ENCODE measurements around the gene TGFBR3L. TPM values are rescaled to one million over a fixed set of nuclear protein-coding genes. Genes with fewer than 3 reads are reported as not detected.

Gene TGFBR3L
- total and polyA plus RNA-seq, 12 donors: 0.23 to 7.0 (median 1.2) TPM; not detected in 3

GRCh38 chr19:7922836-7923195 is 8.2 kb downstream of the TGFBR3L start:
- H3K36me3 ChIP-seq (replicated peaks in 1 of 2): peaks cover 0 to 11% of the 10 kb centered on the region in 2 donors
- intact Hi-C loops (cut with DNase I): no loop called here
- H3K27ac ChIP-seq: no peak overlapping the region
- DNase-seq: no peak
- H3K27me3 ChIP-seq: peaks cover 8% of the 10 kb centered on the region
- peaks cover 40 to 47% of the 10 kb centered on the region in 2 donors for H3K4me1 ChIP-seq (replicated peaks in 1 of 2)
- no peak overlapping the region for H3K4me3 ChIP-seq
- 75 to 91% (median 87%) methylated on average over 5 to 8 of the region's 8 CpGs for WGBS, 4 donors
- TF ChIP-seq CTCF (IDR thresholded peaks at IDR 0.05) (no peak), POLR2A (IDR thresholded peaks at IDR 0.05) (no peak)
- H3K9me3 ChIP-seq (replicated peaks in 1 of 3): no peaks in the 10 kb centered on the region

GRCh38 chr19:7923295-7924191 is 8.9 kb downstream of the TGFBR3L start:
- no peak for TF ChIP-seq CTCF (IDR thresholded peaks at IDR 0.05)
- no peak for TF ChIP-seq POLR2A (IDR thresholded peaks at IDR 0.05)
- Histone ChIP-seq H3K9me3 (replicated peaks in 1 of 3) (no peaks in the 10 kb centered on the region), H3K4me1 (replicated peaks in 1 of 2) (peaks cover 48 to 54% of the 10 kb centered on the region in 2 donors), H3K4me3 (no peak overlapping the region), H3K36me3 (replicated peaks in 1 of 2) (peaks cover 0 to 11% of the 10 kb centered on the region in 2 donors), H3K27me3 (peaks cover 3% of the 10 kb centered on the region), H3K27ac (no peak overlapping the region)
- intact Hi-C loops (cut with DNase I): no loop called here
- peak in 1 of 7 donors; percentile 63 for DNase-seq
- 86 to 89% (median 88%) methylated on average over 24 to 31 of the region's 31 CpGs for WGBS, 4 donors

- H3K36me3 ChIP-seq (replicated peaks in 1 of 2): peaks cover 0 to 11% of the 10 kb centered on the region in 2 donors
- intact Hi-C loops (cut with DNase I): no loop called here
- WGBS, 4 donors: 64 to 72% (median 67%) methylated on average over 9 to 12 of the region's 12 CpGs
- no peak overlapping the region for H3K4me3 ChIP-seq
- no peaks in the 10 kb centered on the region for H3K9me3 ChIP-seq (replicated peaks in 1 of 3)
- no peak overlapping the region for H3K27ac ChIP-seq
- peaks cover 52 to 58% of the 10 kb centered on the region in 2 donors for H3K4me1 ChIP-seq (replicated peaks in 1 of 2)
- no peak for TF ChIP-seq POLR2A (IDR thresholded peaks at IDR 0.05)
- TF ChIP-seq CTCF (IDR thresholded peaks at IDR 0.05): no peak
- H3K27me3 ChIP-seq: no peaks in the 10 kb centered on the region
- peak in 1 of 7 donors; percentile 56 for DNase-seq
Measured at GRCh38 chr19:7924241-7924640, 9.6 kb downstream of the TGFBR3L start.

- no peak overlapping the region for H3K27ac ChIP-seq
- H3K36me3 ChIP-seq (replicated peaks in 1 of 2): peaks cover 0 to 11% of the 10 kb centered on the region in 2 donors
- TF ChIP-seq CTCF (IDR thresholded peaks at IDR 0.05) (no peak), POLR2A (IDR thresholded peaks at IDR 0.05) (no peak)
- intact Hi-C loops (cut with DNase I): no loop called here
- peak in 6 of 7 donors; percentile 33 to 68 (median 60) for DNase-seq
- no peaks in the 10 kb centered on the region for H3K9me3 ChIP-seq (replicated peaks in 1 of 3)
- WGBS, 4 donors: 30 to 39% (median 32%) methylated on average over 11 to 33 of the region's 34 CpGs; no CpG with 5 or more reads in 1 of the 4 donors
- peaks cover 56 to 61% of the 10 kb centered on the region in 2 donors for H3K4me1 ChIP-seq (replicated peaks in 1 of 2)
- H3K4me3 ChIP-seq: peak overlapping the region in 1 of 4 donors; percentile 71
- H3K27me3 ChIP-seq: no peaks in the 10 kb centered on the region
Measured at GRCh38 chr19:7924651-7925170, 10.1 kb downstream of the TGFBR3L start.
